GM12872 (cell line): Measurements from ENCODE around the gene ASAH2B.

Source experiments
- CTCF ChIP-seq: IDR thresholded peaks from 3 replicates; pipeline ENCODE4 v1.5.1; 2011; ENCODE audit warnings: low read depth, mild to moderate bottlenecking, low read length, moderate library complexity; ENCODE audit not compliant: insufficient read depth

ASAH2B gene

GRCh38 chr10:50805981-50806622 lies 66.4 kb downstream of the ASAH2B start:
- TF ChIP-seq CTCF: no peak

GRCh38 chr10:50807851-50808776 lies 68.4 kb downstream of the ASAH2B start:
- TF ChIP-seq CTCF: no peak
